ENCODE results near the gene CSF2RB.

Gene CSF2RB

DNA sequence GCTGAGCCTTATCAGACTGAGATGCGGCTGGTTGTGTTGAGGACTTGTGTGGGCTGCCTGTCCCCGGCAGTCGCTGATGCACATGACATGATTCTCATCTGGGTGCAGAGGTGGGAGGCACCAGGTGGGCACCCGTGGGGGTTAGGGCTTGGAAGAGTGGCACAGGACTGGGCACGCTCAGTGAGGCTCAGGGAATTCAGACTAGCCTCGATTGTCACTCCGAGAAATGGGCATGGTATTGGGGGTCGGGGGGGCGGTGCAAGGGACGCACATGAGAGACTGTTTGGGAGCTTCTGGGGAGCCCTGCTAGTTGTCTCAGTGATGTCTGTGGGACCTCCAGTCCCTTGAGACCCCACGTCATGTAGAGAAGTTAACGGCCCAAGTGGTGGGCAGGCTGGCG lies 25.5 kb downstream of the CSF2RB start:
- no peak for DNase-seq

- DNase-seq: no peak
Measured at GRCh38 chr22:36940676-36941075, 27.2 kb downstream of the CSF2RB start.

- no peak for DNase-seq
Measured at GRCh38 chr22:36942556-36942955, 29.1 kb downstream of the CSF2RB start.

DNA sequence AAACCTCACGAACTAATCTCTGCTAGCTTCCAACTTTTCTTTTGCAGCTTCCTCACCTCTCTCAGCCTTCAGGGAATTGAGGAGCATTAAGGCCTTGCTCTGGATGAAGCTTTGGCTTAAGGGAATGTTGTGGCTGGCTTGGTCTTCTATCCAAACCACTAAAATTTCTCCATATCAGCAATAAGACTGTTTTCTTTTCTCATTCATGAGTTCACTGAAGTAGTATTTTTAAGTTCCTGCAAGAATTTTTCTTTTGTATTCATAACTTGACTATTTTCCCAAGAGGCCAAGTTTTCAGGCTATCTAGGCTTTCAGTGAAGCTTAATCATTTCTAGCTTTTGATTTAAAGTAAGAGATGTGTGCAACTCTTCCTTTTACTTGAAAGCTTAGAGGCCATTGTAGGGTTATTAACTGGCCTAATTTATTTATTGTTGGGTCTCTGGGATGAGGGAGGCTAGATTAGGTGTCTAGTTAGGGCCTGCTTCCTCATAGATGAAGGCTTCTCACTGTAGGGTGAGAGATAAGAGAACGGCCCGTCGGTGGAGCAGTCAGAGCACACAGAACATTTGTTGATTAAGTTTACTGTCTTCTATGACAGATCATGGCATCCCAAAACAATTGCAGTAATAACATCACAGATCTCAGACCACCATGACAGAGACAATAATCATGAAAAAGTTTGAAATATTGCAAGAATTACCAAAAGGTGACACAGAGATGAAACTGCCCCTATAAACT lies 33.2 kb downstream of the CSF2RB start:
- DNase-seq: no peak

DNA sequence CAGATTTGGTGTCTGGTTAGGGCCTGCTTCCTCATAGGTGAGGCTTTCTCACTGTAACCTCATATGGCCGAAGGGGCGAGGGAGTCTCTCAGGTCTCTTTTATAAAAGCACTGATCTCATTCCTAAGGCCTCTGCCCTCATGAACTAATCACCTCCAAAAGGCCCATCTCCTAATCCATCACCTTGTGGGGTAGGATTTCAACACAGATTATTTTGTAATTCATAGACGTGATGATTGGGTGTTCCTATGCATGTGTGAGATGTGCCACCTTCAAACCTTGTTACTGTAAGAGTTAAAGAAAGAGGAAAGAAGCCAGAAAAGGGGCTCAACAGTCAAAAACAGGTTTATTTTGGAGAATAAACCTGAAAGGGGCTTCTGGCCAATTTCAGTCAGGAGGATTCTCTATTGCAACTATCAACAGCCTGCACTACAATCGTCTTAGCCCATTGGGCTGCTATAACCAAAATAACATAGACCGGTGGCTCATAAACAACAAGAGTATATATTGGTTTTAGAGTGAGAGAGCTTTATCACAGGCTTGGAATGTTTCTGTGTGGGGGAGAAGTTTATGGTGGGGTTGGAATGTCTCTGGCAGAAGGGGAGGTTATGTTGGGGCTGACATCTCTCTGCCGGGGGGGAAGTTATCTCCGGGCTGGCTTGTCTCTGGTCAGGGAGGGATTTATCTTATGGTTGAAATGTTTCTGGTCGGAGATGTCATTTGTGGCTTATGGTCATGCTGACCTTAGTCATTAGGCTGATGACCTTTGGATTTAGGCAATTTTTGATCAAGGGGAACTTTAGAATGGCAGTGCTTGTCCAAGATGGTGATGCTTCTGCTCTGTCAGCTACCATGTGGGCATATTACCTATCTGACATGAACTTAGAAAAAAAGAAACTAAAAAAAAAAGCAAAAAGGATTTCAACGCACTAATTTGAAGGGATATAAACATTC lies 35.1 kb downstream of the CSF2RB start:
- no peak for DNase-seq

DNA sequence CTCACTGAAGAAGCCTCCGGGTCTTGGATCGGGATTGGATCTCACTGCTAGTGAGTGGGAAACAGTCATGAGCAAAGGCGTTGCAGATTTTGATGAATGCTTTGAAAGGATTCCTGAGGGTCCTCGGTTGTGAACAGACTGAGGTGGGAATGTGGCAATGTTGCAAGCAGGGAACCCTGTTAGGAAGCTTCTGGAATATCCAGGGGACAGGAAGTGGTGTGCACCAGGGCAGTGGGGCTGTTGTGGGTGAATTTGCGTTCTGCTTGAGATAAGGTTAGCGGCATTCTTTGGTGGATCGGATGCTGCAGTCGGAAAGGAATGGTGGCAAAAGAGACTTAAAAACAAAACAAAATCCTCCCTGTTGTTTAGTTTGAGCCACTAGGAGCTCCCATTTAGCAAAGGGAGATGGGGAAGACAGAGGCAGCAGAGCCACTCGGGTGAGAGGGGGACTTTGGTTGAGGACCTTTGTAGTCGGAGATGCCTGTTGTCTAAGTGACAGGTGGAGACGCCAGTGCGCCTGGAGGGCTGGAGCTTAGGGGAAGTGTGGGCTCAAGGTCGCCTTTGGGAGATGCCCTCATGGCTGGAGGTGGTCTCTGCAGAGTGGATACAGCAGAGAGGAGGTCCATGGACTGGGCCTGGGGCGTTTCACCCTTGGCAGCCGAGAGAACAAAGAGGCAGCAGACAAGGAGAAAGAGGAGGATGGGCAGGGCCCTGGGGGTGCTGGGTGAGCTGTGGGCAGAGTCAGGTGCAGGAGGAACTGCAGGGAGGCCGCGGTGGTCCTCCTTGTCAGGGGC lies 37.6 kb downstream of the CSF2RB start:
- no peak for DNase-seq

- DNase-seq: no peak
Measured at GRCh38 chr22:36951746-36952145, 38.3 kb downstream of the CSF2RB start.

DNA sequence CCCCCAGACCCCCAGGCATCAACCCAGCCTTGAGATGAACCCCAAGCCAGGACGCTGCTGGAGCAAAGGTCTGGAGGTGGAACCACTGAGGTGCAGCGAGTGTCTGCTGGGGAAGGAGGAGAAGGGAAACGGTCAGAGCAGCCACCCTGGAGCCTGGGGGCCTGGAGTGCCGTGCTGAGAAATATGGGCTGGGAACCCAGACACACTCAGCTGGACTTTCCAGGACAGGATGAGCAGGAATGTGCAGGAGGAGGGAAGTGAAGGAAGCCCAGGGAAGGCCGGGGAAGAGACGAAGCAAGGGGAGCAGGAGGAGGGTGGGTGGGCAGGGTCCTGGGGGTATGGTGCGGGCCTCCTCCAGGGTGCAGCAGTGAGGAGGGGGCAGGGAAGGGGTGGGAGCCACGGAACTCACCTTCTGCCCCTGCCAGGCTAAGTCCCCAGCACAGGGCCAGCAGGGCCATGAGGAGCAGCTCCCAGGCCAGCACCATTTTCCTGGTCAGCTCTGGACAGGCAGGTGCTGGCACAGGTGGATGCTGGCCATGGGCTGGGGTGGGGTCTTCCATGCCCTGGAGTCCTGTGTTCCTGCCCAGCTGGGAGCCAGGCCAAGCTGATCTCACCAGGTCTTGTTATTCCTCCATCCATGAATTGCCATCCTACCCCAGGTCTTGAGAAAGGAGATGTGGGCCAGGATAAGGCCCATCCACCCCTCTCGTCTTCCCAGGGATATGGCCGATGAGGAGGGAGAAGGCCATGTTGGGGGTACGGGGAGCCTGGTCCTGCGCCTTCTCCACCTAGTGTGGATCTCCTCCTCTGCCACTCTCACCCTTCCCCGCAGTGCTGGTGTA lies 40.0 kb downstream of the CSF2RB start:
- DNase-seq: no peak

- DNase-seq: no peak
Measured at GRCh38 chr22:36954251-36955014, 41.0 kb downstream of the CSF2RB start.

GRCh38 chr22:36955691-36956090 lies 42.3 kb downstream of the CSF2RB start:
- DNase-seq: no peak

DNA sequence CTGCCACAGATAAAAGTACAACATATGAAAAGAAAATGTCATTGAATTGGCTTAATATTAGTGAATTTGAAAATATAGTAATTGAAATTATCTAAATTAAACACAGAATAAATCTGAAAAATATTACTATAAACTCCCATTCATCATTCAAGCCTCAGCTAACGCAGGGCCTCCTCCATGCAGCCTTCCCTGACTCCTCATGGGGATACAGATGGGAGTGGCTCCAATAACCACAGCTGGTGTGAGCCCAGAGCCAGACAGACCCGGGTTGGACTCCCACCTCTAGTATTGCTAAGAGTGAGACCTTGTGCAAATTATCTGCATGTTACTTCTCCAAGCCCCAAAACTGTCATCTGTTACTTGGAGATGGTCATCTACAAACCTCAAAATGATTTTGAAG lies 44.9 kb downstream of the CSF2RB start:
- no peak for DNase-seq

GRCh38 chr22:36961626-36962025 lies 48.2 kb downstream of the CSF2RB start:
- no peak for DNase-seq

GRCh38 chr22:36963302-36963701 lies 49.9 kb downstream of the CSF2RB start:
- DNase-seq: no peak

GRCh38 chr22:36964106-36964505 lies 50.7 kb downstream of the CSF2RB start:
- DNase-seq: no peak

- DNase-seq: no peak
Measured at GRCh38 chr22:36965696-36966095, 52.3 kb downstream of the CSF2RB start.

DNA sequence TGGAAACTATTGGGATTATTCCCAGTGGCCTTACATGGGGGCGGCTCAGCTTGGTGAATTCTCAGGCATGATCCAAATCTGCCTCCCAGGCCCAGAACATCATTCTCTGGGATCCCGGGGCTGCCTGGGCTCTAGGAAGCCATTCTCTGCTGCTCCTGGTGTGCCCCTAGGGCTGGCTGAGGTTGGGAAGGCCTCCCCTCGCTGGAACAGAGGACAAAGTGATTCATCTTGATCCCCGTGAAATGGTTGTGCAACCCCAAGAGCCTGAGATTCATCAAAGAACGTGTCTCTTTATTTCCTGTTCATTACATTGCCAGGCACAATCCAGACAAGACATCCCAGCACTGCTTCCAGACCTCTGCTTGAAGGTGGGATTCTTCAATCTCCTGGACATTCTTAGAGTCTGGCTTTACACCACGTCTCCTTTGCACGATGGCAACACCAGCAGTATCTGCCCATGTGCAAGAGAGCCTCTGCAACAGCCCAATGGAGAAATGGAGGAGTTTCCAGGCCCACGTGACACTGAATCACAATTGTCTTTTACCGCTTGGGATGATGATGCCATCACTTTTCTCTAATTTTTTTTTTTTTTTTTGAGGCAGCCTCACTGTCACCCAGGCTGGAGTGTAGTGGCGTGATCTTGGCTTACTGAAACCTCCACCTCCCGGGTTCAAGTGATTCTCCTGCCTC lies 53.6 kb downstream of the CSF2RB start:
- DNase-seq: no peak

GRCh38 chr22:36968249-36968964 lies 55.0 kb downstream of the CSF2RB start:
- DNase-seq: no peak

DNA sequence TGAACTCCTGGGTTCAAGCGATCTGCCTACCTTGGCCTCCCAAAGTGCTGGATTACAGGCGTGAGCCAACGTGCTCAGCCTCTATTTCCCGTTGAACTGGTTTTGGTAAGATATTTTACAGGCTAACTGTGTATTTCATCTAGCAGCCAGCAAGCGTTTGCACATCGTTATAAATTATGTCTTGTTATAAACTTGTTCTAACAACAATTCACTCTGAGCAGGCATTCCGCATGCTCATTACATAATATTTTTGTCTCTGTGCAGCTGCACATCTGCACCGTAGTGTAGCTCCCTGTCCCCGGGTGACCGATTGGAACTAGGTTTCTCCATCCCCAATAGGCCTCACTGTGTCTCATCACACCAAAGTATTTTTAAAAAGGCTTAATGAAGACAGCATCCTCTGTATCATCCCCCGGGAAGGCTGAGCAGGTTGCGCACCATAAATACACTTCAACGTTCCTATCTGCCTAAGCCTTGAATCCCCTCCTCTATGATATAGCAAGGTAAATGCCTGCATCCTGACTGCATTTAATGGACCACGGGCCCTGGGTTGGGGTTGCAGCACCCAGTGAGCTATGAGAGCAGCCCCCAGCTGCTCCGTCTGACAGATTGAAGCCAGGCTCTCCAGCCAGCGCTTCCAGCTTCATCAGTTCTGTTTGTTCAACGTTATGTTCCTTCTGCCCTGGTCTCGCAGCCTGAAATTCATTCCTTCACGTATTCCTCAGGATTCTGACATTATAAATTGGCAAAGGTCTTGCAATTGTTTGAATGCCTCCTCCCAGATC lies 58.1 kb downstream of the CSF2RB start:
- DNase-seq: peak; percentile 22

DNA sequence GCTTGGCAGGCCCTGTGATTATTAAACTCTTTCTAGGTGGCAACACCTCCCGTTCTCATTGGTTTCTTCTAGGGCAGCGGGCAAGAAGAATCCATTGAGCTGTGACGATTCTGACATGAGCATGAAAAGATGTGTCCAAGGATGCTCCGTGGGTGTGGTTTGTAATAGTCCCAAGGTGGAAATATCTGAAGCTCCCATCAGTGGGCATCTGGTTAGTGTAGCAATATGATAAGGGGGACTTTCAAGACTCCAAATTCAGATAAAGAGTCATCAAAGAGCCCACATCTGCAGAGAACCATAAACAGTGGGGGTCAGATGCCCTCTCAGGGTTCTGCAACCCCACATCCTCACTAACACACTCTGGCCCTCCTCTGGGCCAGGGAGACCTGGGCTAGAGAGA lies 63.2 kb downstream of the CSF2RB start:
- DNase-seq: no peak

Measured in eye (tissue), 1 donor.